Liver (tissue), 2 donors: ENCODE measurements around the gene VENTX.

Source experiments
- CTCF ChIP-seq: fragments of 150-350 bp; IDR thresholded peaks from 2 replicates; pipeline ENCODE4 v1.5.1; 2017; ENCODE audit warnings: improper control_type of control experiment, low read depth, low read length; ENCODE audit not compliant: missing input control
- TF ChIP-seq, protein P1 (sequence below): IDR thresholded peaks from 2 replicates; pipeline ENCODE4 v1.6.1; 2016; ENCODE audit warnings: antibody characterized with exemption
- donor health status: healthy.

- no peak for TF ChIP-seq CTCF
- TF ChIP-seq, protein P1, sequence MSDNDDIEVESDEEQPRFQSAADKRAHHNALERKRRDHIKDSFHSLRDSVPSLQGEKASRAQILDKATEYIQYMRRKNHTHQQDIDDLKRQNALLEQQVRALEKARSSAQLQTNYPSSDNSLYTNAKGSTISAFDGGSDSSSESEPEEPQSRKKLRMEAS, result no peak
Observed at GRCh38 chr10:133264461-133264860, 26.8 kb downstream of the VENTX start.
